OCI-LY1 (cell line): Measurements from ENCODE around the gene ZNF611.
"Not testable (repeated sequence)": the region's sequence is repeated elsewhere in the genome, so short reads cannot be mapped to it uniquely, and the experiment has no call there.

Experiments used
- EZH2 ChIP-seq: fragments of 200-600 bp; sonication (generic), shearing (Covaris generic); IDR thresholded peaks from 2 replicates; pipeline ENCODE4 v1.8.0; 2017; ENCODE audit warnings: borderline replicate concordance, mixed run types, mild to moderate bottlenecking, antibody characterized with exemption, low read length, moderate library complexity, mixed read lengths
- TF ChIP-seq, protein P1 (sequence below): fragments of 200-600 bp; sonication (generic), shearing (Covaris generic); IDR thresholded peaks from 2 replicates; pipeline ENCODE4 v1.5.1; 2017; ENCODE audit warnings: mild to moderate bottlenecking, antibody characterized with exemption, low read length, moderate library complexity, mixed read lengths

GRCh38 chr19:52675239-52675638 lies 59.6 kb downstream of the ZNF611 start:
- TF ChIP-seq, protein P1, sequence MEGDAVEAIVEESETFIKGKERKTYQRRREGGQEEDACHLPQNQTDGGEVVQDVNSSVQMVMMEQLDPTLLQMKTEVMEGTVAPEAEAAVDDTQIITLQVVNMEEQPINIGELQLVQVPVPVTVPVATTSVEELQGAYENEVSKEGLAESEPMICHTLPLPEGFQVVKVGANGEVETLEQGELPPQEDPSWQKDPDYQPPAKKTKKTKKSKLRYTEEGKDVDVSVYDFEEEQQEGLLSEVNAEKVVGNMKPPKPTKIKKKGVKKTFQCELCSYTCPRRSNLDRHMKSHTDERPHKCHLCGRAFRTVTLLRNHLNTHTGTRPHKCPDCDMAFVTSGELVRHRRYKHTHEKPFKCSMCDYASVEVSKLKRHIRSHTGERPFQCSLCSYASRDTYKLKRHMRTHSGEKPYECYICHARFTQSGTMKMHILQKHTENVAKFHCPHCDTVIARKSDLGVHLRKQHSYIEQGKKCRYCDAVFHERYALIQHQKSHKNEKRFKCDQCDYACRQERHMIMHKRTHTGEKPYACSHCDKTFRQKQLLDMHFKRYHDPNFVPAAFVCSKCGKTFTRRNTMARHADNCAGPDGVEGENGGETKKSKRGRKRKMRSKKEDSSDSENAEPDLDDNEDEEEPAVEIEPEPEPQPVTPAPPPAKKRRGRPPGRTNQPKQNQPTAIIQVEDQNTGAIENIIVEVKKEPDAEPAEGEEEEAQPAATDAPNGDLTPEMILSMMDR: not testable (repeated sequence)
- not testable (repeated sequence) for TF ChIP-seq EZH2
